SK-N-SH treated with all-trans-retinoic acid at 6 μM for 48 hours (cell line): ENCODE measurements around the gene HOXD3.

Source experiments
- ATAC-seq: fragments of 200-7000 bp; cut with Tn5 transposase; 3 replicates; pipeline ENCODE4 v1.9.1; 2020; ENCODE audit warnings: mild to moderate bottlenecking, moderate library complexity
- ARNTL ChIP-seq: fragments of 450-650 bp; formaldehyde crosslinking; IDR thresholded peaks from 2 replicates; pipeline ENCODE4 v1.5.0; 2020; ENCODE audit warnings: low read depth, mild to moderate bottlenecking, moderate library complexity, borderline replicate concordance
- BACH2 ChIP-seq: fragments of 250-450 bp; sonication (Bioruptor Pico); IDR thresholded peaks from 2 replicates; pipeline ENCODE4 v1.9.0; 2021; ENCODE audit warnings: mild to moderate bottlenecking, borderline replicate concordance
- CSDC2 ChIP-seq: fragments of 250-450 bp; sonication (Bioruptor Pico); IDR thresholded peaks from 2 replicates; pipeline ENCODE4 v1.5.0; 2020; ENCODE audit warnings: mild to moderate bottlenecking, moderate library complexity
- ESRRG ChIP-seq: fragments of 250-450 bp; sonication (Bioruptor Pico); IDR thresholded peaks from 2 replicates; pipeline ENCODE4 v1.6.1; 2021; ENCODE audit warnings: mild to moderate bottlenecking
- GLIS3 ChIP-seq: fragments of 250-450 bp; sonication (Bioruptor Pico); IDR thresholded peaks from 2 replicates; pipeline ENCODE4 v1.5.0; 2020; ENCODE audit warnings: mild to moderate bottlenecking, moderate library complexity
- ISL1 ChIP-seq: fragments of 250-450 bp; sonication (Bioruptor Pico); IDR thresholded peaks from 2 replicates; pipeline ENCODE4 v2.1.2; 2022; ENCODE audit warnings: mild to moderate bottlenecking, moderate library complexity
- OSR1 ChIP-seq: fragments of 250-450 bp; sonication (Bioruptor Pico); IDR thresholded peaks from 2 replicates; pipeline ENCODE4 v1.8.0; 2022; ENCODE audit warnings: moderate library complexity, mild to moderate bottlenecking, inconsistent platforms
- PPARA ChIP-seq: fragments of 250-450 bp; sonication (Bioruptor Pico); IDR thresholded peaks from 2 replicates; pipeline ENCODE4 v1.5.0; 2020; ENCODE audit warnings: mild to moderate bottlenecking, borderline replicate concordance
- RARB ChIP-seq: fragments of 250-450 bp; sonication (Bioruptor Pico); IDR thresholded peaks from 2 replicates; pipeline ENCODE4 v1.8.0; 2021; ENCODE audit warnings: mild to moderate bottlenecking, moderate library complexity
- SNAI2 ChIP-seq: fragments of 250-450 bp; sonication (Bioruptor Pico); IDR thresholded peaks from 2 replicates; pipeline ENCODE4 v1.5.0; 2020; ENCODE audit warnings: mild to moderate bottlenecking, moderate library complexity
- TCF4 ChIP-seq: fragments of 250-450 bp; sonication (Bioruptor Pico); IDR thresholded peaks from 2 replicates; pipeline ENCODE4 v1.8.0; 2021; ENCODE audit warnings: mild to moderate bottlenecking, moderate library complexity, borderline replicate concordance
- ZC3H10 ChIP-seq: fragments of 250-450 bp; sonication (Bioruptor Pico); IDR thresholded peaks from 2 replicates; pipeline ENCODE4 v1.5.1; 2021; ENCODE audit warnings: mild to moderate bottlenecking, moderate library complexity
- ZFP3 ChIP-seq: fragments of 250-450 bp; sonication (Bioruptor Pico); IDR thresholded peaks from 2 replicates; pipeline ENCODE4 v1.5.0; 2020; ENCODE audit warnings: mild to moderate bottlenecking, moderate library complexity
- ZFP30 ChIP-seq: fragments of 450-650 bp; formaldehyde crosslinking; IDR thresholded peaks from 2 replicates; pipeline ENCODE4 v1.5.0; 2022; ENCODE audit warnings: mild to moderate bottlenecking, moderate library complexity
- ZNF70 ChIP-seq: fragments of 450-650 bp; formaldehyde crosslinking; IDR thresholded peaks from 2 replicates; pipeline ENCODE4 v1.5.0; 2020; ENCODE audit warnings: mild to moderate bottlenecking, moderate library complexity
- ZNF8 ChIP-seq: fragments of 450-650 bp; formaldehyde crosslinking; IDR thresholded peaks from 2 replicates; pipeline ENCODE4 v1.5.0; 2020; ENCODE audit warnings: mild to moderate bottlenecking, moderate library complexity
- TF ChIP-seq, protein P1 (sequence below): fragments of 250-450 bp; sonication (Bioruptor Pico); IDR thresholded peaks from 2 replicates; pipeline ENCODE4 v1.8.0; 2021; ENCODE audit warnings: low read depth, mild to moderate bottlenecking, moderate library complexity, borderline replicate concordance
- TF ChIP-seq, protein P2 (sequence below): fragments of 250-450 bp; sonication (Bioruptor Pico); IDR thresholded peaks from 2 replicates; pipeline ENCODE4 v1.8.0; 2020; ENCODE audit warnings: mild to moderate bottlenecking, moderate library complexity, borderline replicate concordance
- TF ChIP-seq, protein P3 (sequence below): fragments of 250-450 bp; sonication (Bioruptor Pico); IDR thresholded peaks from 2 replicates; pipeline ENCODE4 v1.5.1; 2021; ENCODE audit warnings: mild to moderate bottlenecking, moderate library complexity
- TF ChIP-seq, protein P4 (sequence below): fragments of 250-450 bp; sonication (Bioruptor Pico); IDR thresholded peaks from 2 replicates; pipeline ENCODE4 v1.5.1; 2020; ENCODE audit warnings: low read depth, mild to moderate bottlenecking, moderate library complexity
- TF ChIP-seq, protein P5 (sequence below): fragments of 250-450 bp; sonication (Bioruptor Pico); IDR thresholded peaks from 2 replicates; pipeline ENCODE4 v1.5.0; 2020; ENCODE audit warnings: mild to moderate bottlenecking, moderate library complexity

The HOXD3 gene

DNA sequence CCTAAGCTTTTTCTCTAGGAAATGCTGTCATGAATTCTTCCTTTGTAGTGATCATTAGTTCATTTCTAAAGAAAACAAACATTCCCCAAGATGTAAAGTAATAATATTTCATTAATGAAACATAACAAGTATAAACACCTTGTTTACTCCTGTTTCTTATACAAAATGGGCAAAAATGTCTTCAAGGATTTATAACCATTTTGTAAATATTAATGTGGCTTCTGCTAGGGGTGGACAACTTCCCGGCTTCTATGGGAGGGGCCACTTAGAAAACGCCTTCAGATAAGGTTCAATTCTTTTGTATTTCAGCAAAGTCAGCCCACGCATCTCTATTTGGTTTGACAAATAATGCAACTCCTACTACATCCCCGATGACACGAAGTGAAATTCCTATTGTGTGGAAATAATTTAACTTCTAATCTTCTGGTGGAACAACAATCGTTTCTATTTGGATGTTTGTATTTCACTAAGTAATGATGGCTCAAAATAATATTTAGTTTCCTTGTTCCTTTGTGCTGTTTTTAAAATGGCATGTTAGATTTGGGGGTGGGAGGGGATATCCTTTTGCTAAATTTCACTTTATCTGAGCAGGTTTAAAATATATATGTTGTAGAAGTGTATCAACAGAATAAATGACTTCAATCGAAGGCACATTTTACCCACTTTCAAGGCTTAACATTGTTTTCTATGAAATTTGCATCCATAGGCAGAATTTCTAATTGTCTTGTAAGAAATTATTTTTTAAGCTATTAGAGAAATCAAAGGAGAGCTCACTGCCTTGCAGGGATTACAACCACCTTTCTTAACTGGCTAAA, 16.7 kb downstream of the HOXD3 start:
- no peak for ATAC-seq
- TF ChIP-seq ESRRG (CRISPR knock-in tag) (no peak), ISL1 (CRISPR knock-in tag) (no peak), BACH2 (no peak), CSDC2 (CRISPR knock-in tag) (no peak), SNAI2 (no peak), GLIS3 (no peak), OSR1 (CRISPR knock-in tag) (no peak), ZFP3 (no peak), TCF4 (CRISPR knock-in tag) (no peak), ZFP30 (CRISPR knock-in tag) (no peak), ARNTL (no peak), ZNF8 (CRISPR knock-in tag) (no peak), ZC3H10 (CRISPR knock-in tag) (no peak)
- TF ChIP-seq, protein P1, sequence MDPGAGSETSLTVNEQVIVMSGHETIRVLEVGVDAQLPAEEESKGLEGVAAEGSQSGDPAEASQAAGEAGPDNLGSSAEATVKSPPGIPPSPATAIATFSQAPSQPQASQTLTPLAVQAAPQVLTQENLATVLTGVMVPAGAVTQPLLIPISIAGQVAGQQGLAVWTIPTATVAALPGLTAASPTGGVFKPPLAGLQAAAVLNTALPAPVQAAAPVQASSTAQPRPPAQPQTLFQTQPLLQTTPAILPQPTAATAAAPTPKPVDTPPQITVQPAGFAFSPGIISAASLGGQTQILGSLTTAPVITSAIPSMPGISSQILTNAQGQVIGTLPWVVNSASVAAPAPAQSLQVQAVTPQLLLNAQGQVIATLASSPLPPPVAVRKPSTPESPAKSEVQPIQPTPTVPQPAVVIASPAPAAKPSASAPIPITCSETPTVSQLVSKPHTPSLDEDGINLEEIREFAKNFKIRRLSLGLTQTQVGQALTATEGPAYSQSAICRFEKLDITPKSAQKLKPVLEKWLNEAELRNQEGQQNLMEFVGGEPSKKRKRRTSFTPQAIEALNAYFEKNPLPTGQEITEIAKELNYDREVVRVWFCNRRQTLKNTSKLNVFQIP = no peak
- TF ChIP-seq, protein P2, sequence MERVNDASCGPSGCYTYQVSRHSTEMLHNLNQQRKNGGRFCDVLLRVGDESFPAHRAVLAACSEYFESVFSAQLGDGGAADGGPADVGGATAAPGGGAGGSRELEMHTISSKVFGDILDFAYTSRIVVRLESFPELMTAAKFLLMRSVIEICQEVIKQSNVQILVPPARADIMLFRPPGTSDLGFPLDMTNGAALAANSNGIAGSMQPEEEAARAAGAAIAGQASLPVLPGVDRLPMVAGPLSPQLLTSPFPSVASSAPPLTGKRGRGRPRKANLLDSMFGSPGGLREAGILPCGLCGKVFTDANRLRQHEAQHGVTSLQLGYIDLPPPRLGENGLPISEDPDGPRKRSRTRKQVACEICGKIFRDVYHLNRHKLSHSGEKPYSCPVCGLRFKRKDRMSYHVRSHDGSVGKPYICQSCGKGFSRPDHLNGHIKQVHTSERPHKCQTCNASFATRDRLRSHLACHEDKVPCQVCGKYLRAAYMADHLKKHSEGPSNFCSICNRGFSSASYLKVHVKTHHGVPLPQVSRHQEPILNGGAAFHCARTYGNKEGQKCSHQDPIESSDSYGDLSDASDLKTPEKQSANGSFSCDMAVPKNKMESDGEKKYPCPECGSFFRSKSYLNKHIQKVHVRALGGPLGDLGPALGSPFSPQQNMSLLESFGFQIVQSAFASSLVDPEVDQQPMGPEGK (CRISPR knock-in tag) = no peak
- TF ChIP-seq, protein P3, sequence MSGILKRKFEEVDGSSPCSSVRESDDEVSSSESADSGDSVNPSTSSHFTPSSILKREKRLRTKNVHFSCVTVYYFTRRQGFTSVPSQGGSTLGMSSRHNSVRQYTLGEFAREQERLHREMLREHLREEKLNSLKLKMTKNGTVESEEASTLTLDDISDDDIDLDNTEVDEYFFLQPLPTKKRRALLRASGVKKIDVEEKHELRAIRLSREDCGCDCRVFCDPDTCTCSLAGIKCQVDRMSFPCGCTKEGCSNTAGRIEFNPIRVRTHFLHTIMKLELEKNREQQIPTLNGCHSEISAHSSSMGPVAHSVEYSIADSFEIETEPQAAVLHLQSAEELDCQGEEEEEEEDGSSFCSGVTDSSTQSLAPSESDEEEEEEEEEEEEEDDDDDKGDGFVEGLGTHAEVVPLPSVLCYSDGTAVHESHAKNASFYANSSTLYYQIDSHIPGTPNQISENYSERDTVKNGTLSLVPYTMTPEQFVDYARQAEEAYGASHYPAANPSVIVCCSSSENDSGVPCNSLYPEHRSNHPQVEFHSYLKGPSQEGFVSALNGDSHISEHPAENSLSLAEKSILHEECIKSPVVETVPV = no peak

DNA sequence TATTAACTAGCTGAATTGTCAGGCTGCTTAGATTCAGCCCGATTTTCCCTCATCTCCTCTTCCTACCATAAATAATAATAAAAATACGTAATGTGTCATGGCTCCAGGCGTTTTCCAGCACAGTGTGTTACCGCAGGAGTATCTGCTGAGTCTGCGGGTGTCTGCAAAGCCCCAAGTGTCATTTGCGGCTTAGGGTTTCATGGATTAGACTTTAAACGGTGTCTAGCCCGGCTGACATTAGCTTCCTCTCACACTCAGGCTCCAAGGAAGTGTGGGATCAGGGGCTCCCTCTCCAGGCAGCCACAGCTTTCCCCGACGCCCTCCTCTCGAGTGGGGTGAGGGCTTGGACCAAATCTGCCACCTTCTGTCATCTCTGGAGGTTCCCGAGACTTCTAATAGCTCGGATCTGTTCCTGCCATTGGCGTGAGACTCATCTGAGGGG, 17.3 kb downstream of the HOXD3 start:
- peak; percentile 49; the same call in 2 of the 3 replicates for ATAC-seq
- TF ChIP-seq ZC3H10 (CRISPR knock-in tag) = no peak
- TF ChIP-seq, protein P4, sequence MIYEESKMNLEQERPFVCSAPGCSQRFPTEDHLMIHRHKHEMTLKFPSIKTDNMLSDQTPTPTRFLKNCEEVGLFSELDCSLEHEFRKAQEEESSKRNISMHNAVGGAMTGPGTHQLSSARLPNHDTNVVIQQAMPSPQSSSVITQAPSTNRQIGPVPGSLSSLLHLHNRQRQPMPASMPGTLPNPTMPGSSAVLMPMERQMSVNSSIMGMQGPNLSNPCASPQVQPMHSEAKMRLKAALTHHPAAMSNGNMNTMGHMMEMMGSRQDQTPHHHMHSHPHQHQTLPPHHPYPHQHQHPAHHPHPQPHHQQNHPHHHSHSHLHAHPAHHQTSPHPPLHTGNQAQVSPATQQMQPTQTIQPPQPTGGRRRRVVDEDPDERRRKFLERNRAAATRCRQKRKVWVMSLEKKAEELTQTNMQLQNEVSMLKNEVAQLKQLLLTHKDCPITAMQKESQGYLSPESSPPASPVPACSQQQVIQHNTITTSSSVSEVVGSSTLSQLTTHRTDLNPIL (CRISPR knock-in tag) = no peak
- no peak for TF ChIP-seq OSR1 (CRISPR knock-in tag)
- TF ChIP-seq ZNF70 (CRISPR knock-in tag) = no peak

DNA sequence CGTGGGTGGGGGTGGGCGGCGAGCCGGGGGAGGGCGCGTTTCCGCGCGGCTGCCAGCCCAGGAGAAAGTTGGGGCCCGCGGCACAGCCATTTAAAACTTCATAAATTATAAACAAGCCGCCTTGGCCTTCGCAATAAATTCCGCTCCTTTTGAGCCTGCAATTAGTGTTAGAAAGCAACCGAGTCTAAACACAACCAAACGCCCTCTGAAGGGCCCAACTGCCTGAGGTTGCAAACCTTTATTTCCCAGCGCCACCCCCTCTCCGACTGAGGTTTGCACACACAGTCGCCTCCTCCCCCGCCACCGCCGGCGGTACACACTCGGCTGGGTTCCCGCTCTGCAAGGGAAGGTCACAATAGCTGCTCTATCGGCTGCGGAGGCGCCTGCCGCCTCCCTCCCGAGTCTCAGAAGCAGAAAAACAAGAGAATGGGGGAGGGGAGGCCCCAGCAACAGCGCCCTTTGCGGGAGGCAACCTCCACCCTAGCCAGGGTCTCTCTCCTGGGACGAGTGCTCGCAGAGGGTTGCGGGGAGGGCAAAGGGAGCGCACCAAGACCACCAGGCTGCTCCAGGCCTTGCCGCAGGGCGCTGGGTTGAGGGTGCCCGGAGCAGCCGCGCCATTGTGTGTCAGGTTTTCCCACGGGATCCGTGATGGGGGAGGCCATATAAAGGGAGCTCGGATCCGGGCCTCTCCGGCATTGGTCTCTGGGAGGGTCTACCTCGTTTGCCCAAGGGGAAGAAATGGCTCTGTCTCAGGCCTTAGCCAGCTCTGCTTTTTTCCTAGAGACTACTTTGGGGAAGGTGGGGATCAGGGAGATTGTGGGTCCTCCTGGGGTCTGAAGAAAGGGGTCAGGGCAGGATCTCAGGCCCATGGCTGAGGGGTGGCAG, 18.0 kb downstream of the HOXD3 start:
- TF ChIP-seq OSR1 (CRISPR knock-in tag) (no peak), GLIS3 (no peak), ZFP3 (no peak), ISL1 (CRISPR knock-in tag) (no peak), TCF4 (CRISPR knock-in tag) (no peak), RARB (CRISPR knock-in tag) (no peak), CSDC2 (CRISPR knock-in tag) (no peak), PPARA (CRISPR knock-in tag) (no peak), ZNF8 (CRISPR knock-in tag) (no peak), ESRRG (CRISPR knock-in tag) (no peak)
- TF ChIP-seq, protein P1 = no peak
- TF ChIP-seq, protein P5, sequence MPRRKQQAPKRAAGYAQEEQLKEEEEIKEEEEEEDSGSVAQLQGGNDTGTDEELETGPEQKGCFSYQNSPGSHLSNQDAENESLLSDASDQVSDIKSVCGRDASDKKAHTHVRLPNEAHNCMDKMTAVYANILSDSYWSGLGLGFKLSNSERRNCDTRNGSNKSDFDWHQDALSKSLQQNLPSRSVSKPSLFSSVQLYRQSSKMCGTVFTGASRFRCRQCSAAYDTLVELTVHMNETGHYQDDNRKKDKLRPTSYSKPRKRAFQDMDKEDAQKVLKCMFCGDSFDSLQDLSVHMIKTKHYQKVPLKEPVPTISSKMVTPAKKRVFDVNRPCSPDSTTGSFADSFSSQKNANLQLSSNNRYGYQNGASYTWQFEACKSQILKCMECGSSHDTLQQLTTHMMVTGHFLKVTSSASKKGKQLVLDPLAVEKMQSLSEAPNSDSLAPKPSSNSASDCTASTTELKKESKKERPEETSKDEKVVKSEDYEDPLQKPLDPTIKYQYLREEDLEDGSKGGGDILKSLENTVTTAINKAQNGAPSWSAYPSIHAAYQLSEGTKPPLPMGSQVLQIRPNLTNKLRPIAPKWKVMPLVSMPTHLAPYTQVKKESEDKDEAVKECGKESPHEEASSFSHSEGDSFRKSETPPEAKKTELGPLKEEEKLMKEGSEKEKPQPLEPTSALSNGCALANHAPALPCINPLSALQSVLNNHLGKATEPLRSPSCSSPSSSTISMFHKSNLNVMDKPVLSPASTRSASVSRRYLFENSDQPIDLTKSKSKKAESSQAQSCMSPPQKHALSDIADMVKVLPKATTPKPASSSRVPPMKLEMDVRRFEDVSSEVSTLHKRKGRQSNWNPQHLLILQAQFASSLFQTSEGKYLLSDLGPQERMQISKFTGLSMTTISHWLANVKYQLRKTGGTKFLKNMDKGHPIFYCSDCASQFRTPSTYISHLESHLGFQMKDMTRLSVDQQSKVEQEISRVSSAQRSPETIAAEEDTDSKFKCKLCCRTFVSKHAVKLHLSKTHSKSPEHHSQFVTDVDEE = no peak
- TF ChIP-seq, protein P3 = no peak
- ATAC-seq = no peak
